GM23338 (cell line): Measurements from ENCODE around the gene ORM1. TPM values are rescaled to one million over a fixed set of nuclear protein-coding genes. Genes with fewer than 3 reads are reported as not detected.

ENCODE experiments used
- ATAC-seq: fragments of 200-7000 bp; cut with Tn5 transposase; 3 replicates; pipeline ENCODE4 v1.9.1; 2020
- DNase-seq: peaks from one replicate; pipeline ENCODE4 v3.0.0-alpha.2; 2015; ENCODE audit warnings: low spot score
- H2AFZ ChIP-seq: fragments of 200-600 bp; sonication (generic); 2 replicates; pipeline ENCODE4 v1.8.0; 2016; ENCODE audit warnings: antibody characterized with exemption, mild to moderate bottlenecking, moderate library complexity
- H3F3A ChIP-seq: fragments of 200-600 bp; sonication (generic); replicated peaks from 2 replicates; pipeline ENCODE4 v1.8.0; 2017; ENCODE audit warnings: antibody characterized with exemption, mixed run types, low read depth
- H3K27ac ChIP-seq: fragments of 200-600 bp; sonication (generic); 2 replicates; pipeline ENCODE4 v1.6.1; 2016; ENCODE audit warnings: low read depth
- H3K27me3 ChIP-seq: fragments of 200-600 bp; sonication (generic); 2 replicates; pipeline ENCODE4 v1.8.0; 2016; ENCODE audit warnings: mild to moderate bottlenecking, mixed run types, moderate library complexity; ENCODE audit not compliant: insufficient read depth
- H3K36me3 ChIP-seq: fragments of 200-600 bp; sonication (generic); 2 replicates; pipeline ENCODE4 v1.8.0; 2016; ENCODE audit warnings: mild to moderate bottlenecking; ENCODE audit not compliant: insufficient read depth
- H3K4me1 ChIP-seq: fragments of 200-600 bp; sonication (generic); 2 replicates; pipeline ENCODE4 v1.8.0; 2016; ENCODE audit warnings: mild to moderate bottlenecking, moderate library complexity; ENCODE audit not compliant: insufficient read depth
- H3K4me2 ChIP-seq: fragments of 200-600 bp; sonication (generic); 2 replicates; pipeline ENCODE4 v1.7.1; 2017; ENCODE audit warnings: mixed run types
- H3K4me3 ChIP-seq: fragments of 200-600 bp; sonication (generic); 2 replicates; pipeline ENCODE4 v1.6.1; 2016; ENCODE audit warnings: mixed run types
- H3K79me2 ChIP-seq: fragments of 200-600 bp; sonication (generic); replicated peaks from 2 replicates; pipeline ENCODE4 v1.8.0; 2017; ENCODE audit warnings: mild to moderate bottlenecking; ENCODE audit not compliant: insufficient read depth
- H3K9me2 ChIP-seq: fragments of 200-600 bp; sonication (generic); 2 replicates; pipeline ENCODE4 v1.8.0; 2017; ENCODE audit not compliant: insufficient read depth
- H4K20me1 ChIP-seq: fragments of 200-600 bp; sonication (generic); replicated peaks from 2 replicates; pipeline ENCODE4 v1.8.0; 2017; ENCODE audit warnings: mild to moderate bottlenecking; ENCODE audit not compliant: insufficient read depth
- H3K27ac Mint-ChIP-seq: 2 replicates; pipeline ENCODE4 v1.8.0; 2020; ENCODE audit warnings: inconsistent platforms, mild to moderate bottlenecking, moderate library complexity, mixed read lengths
- H3K27me3 Mint-ChIP-seq: 3 replicates; pipeline ENCODE4 v1.8.0; 2022; ENCODE audit warnings: low read depth, mild to moderate bottlenecking, moderate library complexity, mixed read lengths, inconsistent platforms; ENCODE audit not compliant: insufficient read depth, poor library complexity
- H3K36me3 Mint-ChIP-seq: 3 replicates; pipeline ENCODE4 v1.8.0; 2021; ENCODE audit warnings: low read depth, mild to moderate bottlenecking, inconsistent platforms, moderate library complexity, mixed read lengths
- H3K4me1 Mint-ChIP-seq: 3 replicates; pipeline ENCODE4 v1.8.0; 2020; ENCODE audit warnings: mild to moderate bottlenecking, inconsistent platforms, mixed read lengths
- H3K4me3 Mint-ChIP-seq: 3 replicates; pipeline ENCODE4 v1.8.0; 2021; ENCODE audit warnings: moderate library complexity, mild to moderate bottlenecking, inconsistent platforms, mixed read lengths
- H3K9me3 Mint-ChIP-seq: 3 replicates; pipeline ENCODE4 v1.8.0; 2020; ENCODE audit warnings: moderate library complexity, mild to moderate bottlenecking, inconsistent platforms, mixed read lengths
- CREB1 ChIP-seq: fragments of 250-450 bp; sonication (Bioruptor Pico); IDR thresholded peaks from 2 replicates; pipeline ENCODE4 v1.5.0; 2020; ENCODE audit warnings: low read depth, mild to moderate bottlenecking, moderate library complexity
- CTCF ChIP-seq, 2 experiments: fragments of 200-600 bp in 1 of 2; sonication (generic) in 1 of 2; conservative IDR thresholded peaks; 2 replicates each; pipeline versions ENCODE4 v1.5.1 to v1.6.1; 2016 to 2017; ENCODE audit warnings: antibody characterized with exemption in 2 of 2, low read depth in 2 of 2, mild to moderate bottlenecking in 2 of 2, moderate library complexity in 1 of 2
- ETS1 ChIP-seq: IDR thresholded peaks from 2 replicates; pipeline ENCODE4 v1.6.1; 2016; ENCODE audit warnings: antibody characterized with exemption
- EZH2 ChIP-seq: fragments of 200-600 bp; sonication (generic); IDR thresholded peaks from one replicate; pipeline ENCODE4 v1.8.0; 2017; ENCODE audit warnings: antibody characterized with exemption, mild to moderate bottlenecking, low read depth; ENCODE audit not compliant: unreplicated experiment
- EZH2phosphoT487 ChIP-seq: fragments of 200-600 bp; sonication (generic); IDR thresholded peaks from one replicate; pipeline ENCODE4 v1.8.1; 2018; ENCODE audit warnings: antibody characterized with exemption; ENCODE audit not compliant: unreplicated experiment
- JUNB ChIP-seq: IDR thresholded peaks from one replicate; pipeline ENCODE4 v1.6.1; 2016; ENCODE audit warnings: antibody characterized with exemption; ENCODE audit not compliant: unreplicated experiment
- NANOG ChIP-seq: IDR thresholded peaks from 2 replicates; pipeline ENCODE4 v1.6.1; 2016; ENCODE audit warnings: antibody characterized with exemption, borderline replicate concordance
- POLR2AphosphoS5 ChIP-seq: IDR thresholded peaks from 2 replicates; pipeline ENCODE4 v1.6.1; 2016; ENCODE audit warnings: antibody characterized with exemption, low read depth
- REST ChIP-seq: IDR thresholded peaks from one replicate; pipeline ENCODE4 v1.6.1; 2018; ENCODE audit warnings: antibody characterized with exemption; ENCODE audit not compliant: unreplicated experiment
- STAT1 ChIP-seq: IDR thresholded peaks from one replicate; pipeline ENCODE4 v1.6.1; 2016; ENCODE audit warnings: antibody characterized with exemption; ENCODE audit not compliant: unreplicated experiment
- ZNF114 ChIP-seq: fragments of 250-450 bp; sonication (Bioruptor Pico); IDR thresholded peaks from 2 replicates; pipeline ENCODE4 v1.5.0; 2020; ENCODE audit warnings: mild to moderate bottlenecking, moderate library complexity
- ZNF331 ChIP-seq: fragments of 250-450 bp; sonication (Bioruptor Pico); IDR thresholded peaks from 2 replicates; pipeline ENCODE4 v1.5.0; 2020; ENCODE audit warnings: low read depth, mild to moderate bottlenecking, moderate library complexity
- ZNF462 ChIP-seq: fragments of 250-450 bp; sonication (Bioruptor Pico); IDR thresholded peaks from 2 replicates; pipeline ENCODE4 v1.5.0; 2020; ENCODE audit warnings: mild to moderate bottlenecking, moderate library complexity
- polyA plus RNA-seq: library from polyadenylated mRNA; unstranded; fragments of >200 nt; fragmentation: Nextera tagmentation; extraction: Ambion mirVana; gene quantifications from 2 replicates; pipeline ENCODE4 v1.2.1, GENCODE V29; 2016
- total RNA-seq: library from RNA; depleted of rRNA; stranded (reverse); fragments of >200 nt; shearing (Covaris generic); gene quantifications from 2 replicates; pipeline ENCODE4 v1.2.3, GENCODE V29; 2014

The ORM1 gene
- total and polyA plus RNA-seq, 2 experiments from 2014 or later = not detected

GRCh38 chr9:114318416-114318815 is 4.5 kb upstream of the ORM1 start:
- no peaks in the 10 kb centered on the region; the same call in 1 of the 3 replicates for H3K9me3 Mint-ChIP-seq
- no peak overlapping the region for H3K27ac Mint-ChIP-seq
- Histone ChIP-seq H3K9me2 (no peaks in the 10 kb centered on the region), H2AFZ (no peak overlapping the region), H3K79me2 (no peaks in the 10 kb centered on the region), H3K4me1 (no peaks in the 10 kb centered on the region), H4K20me1 (no peaks in the 10 kb centered on the region), H3K4me3 (no peak overlapping the region), H3K36me3 (no peaks in the 10 kb centered on the region), H3K4me2 (no peak overlapping the region), H3K27me3 (no peaks in the 10 kb centered on the region), H3K27ac (no peak overlapping the region), H3F3A (no peaks in the 10 kb centered on the region)
- no peak for DNase-seq
- peaks cover 6% of the 10 kb centered on the region for H3K27me3 Mint-ChIP-seq
- ATAC-seq = no peak
- peaks cover 5% of the 10 kb centered on the region; the same call in 2 of the 3 replicates for H3K4me1 Mint-ChIP-seq
- H3K4me3 Mint-ChIP-seq = no peak overlapping the region
- H3K36me3 Mint-ChIP-seq = no peaks in the 10 kb centered on the region
- no peak for TF ChIP-seq ZNF331
- no peak for TF ChIP-seq CTCF (conservative IDR thresholded peaks at IDR 0.05; ENCODE audit: low read depth in 2 of 2)
- no peak for TF ChIP-seq JUNB
- TF ChIP-seq POLR2AphosphoS5 = no peak
- TF ChIP-seq ETS1 = no peak
- no peak for TF ChIP-seq EZH2phosphoT487
- TF ChIP-seq ZNF114 (CRISPR knock-in tag) = no peak
- no peak for TF ChIP-seq ZNF462 (CRISPR knock-in tag)
- no peak for TF ChIP-seq REST
- no peak for TF ChIP-seq CREB1
- no peak for TF ChIP-seq STAT1
- TF ChIP-seq NANOG = no peak
- TF ChIP-seq EZH2 = no peak
